GM23338 (cell line): ENCODE data around the gene OR56B1. TPM values are rescaled to one million over a fixed set of nuclear protein-coding genes. Genes with fewer than 3 reads are reported as not detected.

Source experiments
- ATAC-seq: fragments of 200-7000 bp; cut with Tn5 transposase; 3 replicates; pipeline ENCODE4 v1.9.1; 2020
- DNase-seq: peaks from one replicate; pipeline ENCODE4 v3.0.0-alpha.2; 2015; ENCODE audit warnings: low spot score
- H2AFZ ChIP-seq: fragments of 200-600 bp; sonication (generic); 2 replicates; pipeline ENCODE4 v1.8.0; 2016; ENCODE audit warnings: antibody characterized with exemption, mild to moderate bottlenecking, moderate library complexity
- H3F3A ChIP-seq: fragments of 200-600 bp; sonication (generic); replicated peaks from 2 replicates; pipeline ENCODE4 v1.8.0; 2017; ENCODE audit warnings: antibody characterized with exemption, mixed run types, low read depth
- H3K27ac ChIP-seq: fragments of 200-600 bp; sonication (generic); 2 replicates; pipeline ENCODE4 v1.6.1; 2016; ENCODE audit warnings: low read depth
- H3K27me3 ChIP-seq: fragments of 200-600 bp; sonication (generic); 2 replicates; pipeline ENCODE4 v1.8.0; 2016; ENCODE audit warnings: mild to moderate bottlenecking, mixed run types, moderate library complexity; ENCODE audit not compliant: insufficient read depth
- H3K36me3 ChIP-seq: fragments of 200-600 bp; sonication (generic); 2 replicates; pipeline ENCODE4 v1.8.0; 2016; ENCODE audit warnings: mild to moderate bottlenecking; ENCODE audit not compliant: insufficient read depth
- H3K4me1 ChIP-seq: fragments of 200-600 bp; sonication (generic); 2 replicates; pipeline ENCODE4 v1.8.0; 2016; ENCODE audit warnings: mild to moderate bottlenecking, moderate library complexity; ENCODE audit not compliant: insufficient read depth
- H3K4me2 ChIP-seq: fragments of 200-600 bp; sonication (generic); 2 replicates; pipeline ENCODE4 v1.7.1; 2017; ENCODE audit warnings: mixed run types
- H3K4me3 ChIP-seq: fragments of 200-600 bp; sonication (generic); 2 replicates; pipeline ENCODE4 v1.6.1; 2016; ENCODE audit warnings: mixed run types
- H3K79me2 ChIP-seq: fragments of 200-600 bp; sonication (generic); replicated peaks from 2 replicates; pipeline ENCODE4 v1.8.0; 2017; ENCODE audit warnings: mild to moderate bottlenecking; ENCODE audit not compliant: insufficient read depth
- H3K9me2 ChIP-seq: fragments of 200-600 bp; sonication (generic); 2 replicates; pipeline ENCODE4 v1.8.0; 2017; ENCODE audit not compliant: insufficient read depth
- H4K20me1 ChIP-seq: fragments of 200-600 bp; sonication (generic); replicated peaks from 2 replicates; pipeline ENCODE4 v1.8.0; 2017; ENCODE audit warnings: mild to moderate bottlenecking; ENCODE audit not compliant: insufficient read depth
- H3K27ac Mint-ChIP-seq: 2 replicates; pipeline ENCODE4 v1.8.0; 2020; ENCODE audit warnings: inconsistent platforms, mild to moderate bottlenecking, moderate library complexity, mixed read lengths
- H3K27me3 Mint-ChIP-seq: 3 replicates; pipeline ENCODE4 v1.8.0; 2022; ENCODE audit warnings: low read depth, mild to moderate bottlenecking, moderate library complexity, mixed read lengths, inconsistent platforms; ENCODE audit not compliant: insufficient read depth, poor library complexity
- H3K36me3 Mint-ChIP-seq: 3 replicates; pipeline ENCODE4 v1.8.0; 2021; ENCODE audit warnings: low read depth, mild to moderate bottlenecking, inconsistent platforms, moderate library complexity, mixed read lengths
- H3K4me1 Mint-ChIP-seq: 3 replicates; pipeline ENCODE4 v1.8.0; 2020; ENCODE audit warnings: mild to moderate bottlenecking, inconsistent platforms, mixed read lengths
- H3K4me3 Mint-ChIP-seq: 3 replicates; pipeline ENCODE4 v1.8.0; 2021; ENCODE audit warnings: moderate library complexity, mild to moderate bottlenecking, inconsistent platforms, mixed read lengths
- H3K9me3 Mint-ChIP-seq: 3 replicates; pipeline ENCODE4 v1.8.0; 2020; ENCODE audit warnings: moderate library complexity, mild to moderate bottlenecking, inconsistent platforms, mixed read lengths
- CREB1 ChIP-seq: fragments of 250-450 bp; sonication (Bioruptor Pico); IDR thresholded peaks from 2 replicates; pipeline ENCODE4 v1.5.0; 2020; ENCODE audit warnings: low read depth, mild to moderate bottlenecking, moderate library complexity
- EZH2 ChIP-seq: fragments of 200-600 bp; sonication (generic); IDR thresholded peaks from one replicate; pipeline ENCODE4 v1.8.0; 2017; ENCODE audit warnings: antibody characterized with exemption, mild to moderate bottlenecking, low read depth; ENCODE audit not compliant: unreplicated experiment
- EZH2phosphoT487 ChIP-seq: fragments of 200-600 bp; sonication (generic); IDR thresholded peaks from one replicate; pipeline ENCODE4 v1.8.1; 2018; ENCODE audit warnings: antibody characterized with exemption; ENCODE audit not compliant: unreplicated experiment
- JUNB ChIP-seq: IDR thresholded peaks from one replicate; pipeline ENCODE4 v1.6.1; 2016; ENCODE audit warnings: antibody characterized with exemption; ENCODE audit not compliant: unreplicated experiment
- NANOG ChIP-seq: IDR thresholded peaks from 2 replicates; pipeline ENCODE4 v1.6.1; 2016; ENCODE audit warnings: antibody characterized with exemption, borderline replicate concordance
- POLR2AphosphoS5 ChIP-seq: IDR thresholded peaks from 2 replicates; pipeline ENCODE4 v1.6.1; 2016; ENCODE audit warnings: antibody characterized with exemption, low read depth
- STAT1 ChIP-seq: IDR thresholded peaks from one replicate; pipeline ENCODE4 v1.6.1; 2016; ENCODE audit warnings: antibody characterized with exemption; ENCODE audit not compliant: unreplicated experiment
- ZNF114 ChIP-seq: fragments of 250-450 bp; sonication (Bioruptor Pico); IDR thresholded peaks from 2 replicates; pipeline ENCODE4 v1.5.0; 2020; ENCODE audit warnings: mild to moderate bottlenecking, moderate library complexity
- ZNF331 ChIP-seq: fragments of 250-450 bp; sonication (Bioruptor Pico); IDR thresholded peaks from 2 replicates; pipeline ENCODE4 v1.5.0; 2020; ENCODE audit warnings: low read depth, mild to moderate bottlenecking, moderate library complexity
- polyA plus RNA-seq: library from polyadenylated mRNA; unstranded; fragments of >200 nt; fragmentation: Nextera tagmentation; extraction: Ambion mirVana; gene quantifications from 2 replicates; pipeline ENCODE4 v1.2.1, GENCODE V29; 2016
- total RNA-seq: library from RNA; depleted of rRNA; stranded (reverse); fragments of >200 nt; shearing (Covaris generic); gene quantifications from 2 replicates; pipeline ENCODE4 v1.2.3, GENCODE V29; 2014
- TF ChIP-seq, protein P1 (sequence below): fragments of 250-450 bp; sonication (Bioruptor Pico); IDR thresholded peaks from 2 replicates; pipeline ENCODE4 v1.5.0; 2020; ENCODE audit warnings: mild to moderate bottlenecking, moderate library complexity
- TF ChIP-seq, protein P2 (sequence below), 2 experiments: fragments of 200-600 bp in 1 of 2; sonication (generic) in 1 of 2; conservative IDR thresholded peaks; 2 replicates each; pipeline versions ENCODE4 v1.5.1 to v1.6.1; 2016 to 2017; ENCODE audit warnings: antibody characterized with exemption in 2 of 2, low read depth in 2 of 2, mild to moderate bottlenecking in 2 of 2, moderate library complexity in 1 of 2
- TF ChIP-seq, protein P3 (sequence below): IDR thresholded peaks from one replicate; pipeline ENCODE4 v1.6.1; 2018; ENCODE audit warnings: antibody characterized with exemption; ENCODE audit not compliant: unreplicated experiment
- TF ChIP-seq, protein P4 (sequence below): IDR thresholded peaks from 2 replicates; pipeline ENCODE4 v1.6.1; 2016; ENCODE audit warnings: antibody characterized with exemption

OR56B1 gene
- total and polyA plus RNA-seq, 2 experiments from 2014 or later: 0.28 TPM; not detected in 1

DNA sequence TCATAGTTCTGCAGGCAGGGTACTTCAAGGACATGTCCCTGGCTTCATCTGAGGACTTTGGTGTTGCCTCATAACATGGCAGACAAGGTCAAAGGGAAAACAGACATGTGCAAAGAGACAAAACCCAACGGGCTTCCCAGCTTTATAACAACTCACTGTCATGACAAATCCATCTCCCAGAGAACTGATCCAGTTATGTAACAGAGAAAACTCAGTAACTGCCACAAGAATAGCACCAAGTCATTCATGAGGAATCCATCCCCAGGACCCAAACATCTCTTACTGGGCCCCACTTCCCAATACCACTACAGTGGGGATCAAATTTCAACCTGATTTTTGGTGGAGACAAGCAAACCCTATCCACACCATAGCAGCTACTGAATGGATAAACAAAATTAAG lies 30.8 kb downstream of the OR56B1 start (continued):
- no peak for TF ChIP-seq JUNB
- TF ChIP-seq NANOG: no peak
- no peak for TF ChIP-seq ZNF331 (CRISPR knock-in tag)
- no peak for TF ChIP-seq ZNF114 (CRISPR knock-in tag)

DNA sequence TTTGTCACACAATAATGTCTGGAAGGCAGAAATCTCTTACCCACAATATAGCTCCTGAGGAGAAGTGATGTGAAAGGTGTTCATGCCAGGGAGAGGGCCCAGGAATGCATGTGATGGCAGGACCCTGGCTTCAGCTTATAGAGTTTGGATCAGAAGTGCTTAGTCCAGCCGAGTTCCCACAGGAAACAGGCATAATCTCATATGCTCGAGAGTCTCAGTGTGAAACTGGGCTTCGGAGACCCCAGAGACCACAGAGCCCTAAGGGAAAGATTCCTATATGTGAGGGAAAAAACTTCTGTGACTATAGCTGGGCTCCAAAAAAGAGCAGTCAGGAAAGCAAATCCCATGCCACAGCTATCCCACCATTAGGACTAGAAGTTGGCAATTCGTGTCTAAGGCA lies 47.0 kb downstream of the OR56B1 start, which contains the start of gene OR52N5:
Gene OR52N5 (minus strand): TSS at position 101 of the 400 bp plus-strand sequence. CDS start 4,721 bp downstream, outside the sequence.
- H3K27ac Mint-ChIP-seq: no peak within 1 kb of the TSS

More for the DNA sequence above, 47.0 kb downstream of the OR56B1 start, which contains the start of gene OR52N5:
- Histone ChIP-seq H3K27me3 (no peaks in the 10 kb centered on the region), H3K9me2 (no peaks in the 10 kb centered on the region), H4K20me1 (no peaks in the 10 kb centered on the region), H3K79me2 (no peaks in the 10 kb centered on the region), H2AFZ (no peak within 1 kb of the TSS), H3K36me3 (no peaks in the 10 kb centered on the region), H3K4me1 (no peaks in the 10 kb centered on the region), H3K4me3 (no peak within 1 kb of the TSS), H3K27ac (no peak within 1 kb of the TSS), H3F3A (no peaks in the 10 kb centered on the region), H3K4me2 (no peak within 1 kb of the TSS)
- H3K9me3 Mint-ChIP-seq: no peaks in the 10 kb centered on the region
- ATAC-seq (no peak), DNase-seq (no peak)
- no peak within 1 kb of the TSS for H3K4me3 Mint-ChIP-seq
- no peak for TF ChIP-seq CREB1
- TF ChIP-seq, protein P1, sequence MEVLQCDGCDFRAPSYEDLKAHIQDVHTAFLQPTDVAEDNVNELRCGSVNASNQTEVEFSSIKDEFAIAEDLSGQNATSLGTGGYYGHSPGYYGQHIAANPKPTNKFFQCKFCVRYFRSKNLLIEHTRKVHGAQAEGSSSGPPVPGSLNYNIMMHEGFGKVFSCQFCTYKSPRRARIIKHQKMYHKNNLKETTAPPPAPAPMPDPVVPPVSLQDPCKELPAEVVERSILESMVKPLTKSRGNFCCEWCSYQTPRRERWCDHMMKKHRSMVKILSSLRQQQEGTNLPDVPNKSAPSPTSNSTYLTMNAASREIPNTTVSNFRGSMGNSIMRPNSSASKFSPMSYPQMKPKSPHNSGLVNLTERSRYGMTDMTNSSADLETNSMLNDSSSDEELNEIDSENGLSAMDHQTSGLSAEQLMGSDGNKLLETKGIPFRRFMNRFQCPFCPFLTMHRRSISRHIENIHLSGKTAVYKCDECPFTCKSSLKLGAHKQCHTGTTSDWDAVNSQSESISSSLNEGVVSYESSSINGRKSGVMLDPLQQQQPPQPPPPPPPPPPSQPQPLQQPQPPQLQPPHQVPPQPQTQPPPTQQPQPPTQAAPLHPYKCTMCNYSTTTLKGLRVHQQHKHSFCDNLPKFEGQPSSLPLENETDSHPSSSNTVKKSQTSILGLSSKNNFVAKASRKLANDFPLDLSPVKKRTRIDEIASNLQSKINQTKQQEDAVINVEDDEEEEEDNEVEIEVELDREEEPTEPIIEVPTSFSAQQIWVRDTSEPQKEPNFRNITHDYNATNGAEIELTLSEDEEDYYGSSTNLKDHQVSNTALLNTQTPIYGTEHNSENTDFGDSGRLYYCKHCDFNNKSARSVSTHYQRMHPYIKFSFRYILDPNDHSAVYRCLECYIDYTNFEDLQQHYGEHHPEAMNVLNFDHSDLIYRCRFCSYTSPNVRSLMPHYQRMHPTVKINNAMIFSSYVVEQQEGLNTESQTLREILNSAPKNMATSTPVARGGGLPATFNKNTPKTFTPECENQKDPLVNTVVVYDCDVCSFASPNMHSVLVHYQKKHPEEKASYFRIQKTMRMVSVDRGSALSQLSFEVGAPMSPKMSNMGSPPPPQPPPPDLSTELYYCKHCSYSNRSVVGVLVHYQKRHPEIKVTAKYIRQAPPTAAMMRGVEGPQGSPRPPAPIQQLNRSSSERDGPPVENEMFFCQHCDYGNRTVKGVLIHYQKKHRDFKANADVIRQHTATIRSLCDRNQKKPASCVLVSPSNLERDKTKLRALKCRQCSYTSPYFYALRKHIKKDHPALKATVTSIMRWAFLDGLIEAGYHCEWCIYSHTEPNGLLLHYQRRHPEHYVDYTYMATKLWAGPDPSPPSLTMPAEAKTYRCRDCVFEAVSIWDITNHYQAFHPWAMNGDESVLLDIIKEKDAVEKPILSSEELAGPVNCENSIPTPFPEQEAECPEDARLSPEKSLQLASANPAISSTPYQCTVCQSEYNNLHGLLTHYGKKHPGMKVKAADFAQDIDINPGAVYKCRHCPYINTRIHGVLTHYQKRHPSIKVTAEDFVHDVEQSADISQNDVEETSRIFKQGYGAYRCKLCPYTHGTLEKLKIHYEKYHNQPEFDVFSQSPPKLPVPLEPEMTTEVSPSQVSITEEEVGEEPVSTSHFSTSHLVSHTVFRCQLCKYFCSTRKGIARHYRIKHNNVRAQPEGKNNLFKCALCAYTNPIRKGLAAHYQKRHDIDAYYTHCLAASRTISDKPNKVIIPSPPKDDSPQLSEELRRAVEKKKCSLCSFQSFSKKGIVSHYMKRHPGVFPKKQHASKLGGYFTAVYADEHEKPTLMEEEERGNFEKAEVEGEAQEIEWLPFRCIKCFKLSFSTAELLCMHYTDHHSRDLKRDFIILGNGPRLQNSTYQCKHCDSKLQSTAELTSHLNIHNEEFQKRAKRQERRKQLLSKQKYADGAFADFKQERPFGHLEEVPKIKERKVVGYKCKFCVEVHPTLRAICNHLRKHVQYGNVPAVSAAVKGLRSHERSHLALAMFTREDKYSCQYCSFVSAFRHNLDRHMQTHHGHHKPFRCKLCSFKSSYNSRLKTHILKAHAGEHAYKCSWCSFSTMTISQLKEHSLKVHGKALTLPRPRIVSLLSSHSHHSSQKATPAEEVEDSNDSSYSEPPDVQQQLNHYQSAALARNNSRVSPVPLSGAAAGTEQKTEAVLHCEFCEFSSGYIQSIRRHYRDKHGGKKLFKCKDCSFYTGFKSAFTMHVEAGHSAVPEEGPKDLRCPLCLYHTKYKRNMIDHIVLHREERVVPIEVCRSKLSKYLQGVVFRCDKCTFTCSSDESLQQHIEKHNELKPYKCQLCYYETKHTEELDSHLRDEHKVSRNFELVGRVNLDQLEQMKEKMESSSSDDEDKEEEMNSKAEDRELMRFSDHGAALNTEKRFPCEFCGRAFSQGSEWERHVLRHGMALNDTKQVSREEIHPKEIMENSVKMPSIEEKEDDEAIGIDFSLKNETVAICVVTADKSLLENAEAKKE (CRISPR knock-in tag): no peak
- no peak for TF ChIP-seq ZNF114 (CRISPR knock-in tag)
- TF ChIP-seq, protein P2, sequence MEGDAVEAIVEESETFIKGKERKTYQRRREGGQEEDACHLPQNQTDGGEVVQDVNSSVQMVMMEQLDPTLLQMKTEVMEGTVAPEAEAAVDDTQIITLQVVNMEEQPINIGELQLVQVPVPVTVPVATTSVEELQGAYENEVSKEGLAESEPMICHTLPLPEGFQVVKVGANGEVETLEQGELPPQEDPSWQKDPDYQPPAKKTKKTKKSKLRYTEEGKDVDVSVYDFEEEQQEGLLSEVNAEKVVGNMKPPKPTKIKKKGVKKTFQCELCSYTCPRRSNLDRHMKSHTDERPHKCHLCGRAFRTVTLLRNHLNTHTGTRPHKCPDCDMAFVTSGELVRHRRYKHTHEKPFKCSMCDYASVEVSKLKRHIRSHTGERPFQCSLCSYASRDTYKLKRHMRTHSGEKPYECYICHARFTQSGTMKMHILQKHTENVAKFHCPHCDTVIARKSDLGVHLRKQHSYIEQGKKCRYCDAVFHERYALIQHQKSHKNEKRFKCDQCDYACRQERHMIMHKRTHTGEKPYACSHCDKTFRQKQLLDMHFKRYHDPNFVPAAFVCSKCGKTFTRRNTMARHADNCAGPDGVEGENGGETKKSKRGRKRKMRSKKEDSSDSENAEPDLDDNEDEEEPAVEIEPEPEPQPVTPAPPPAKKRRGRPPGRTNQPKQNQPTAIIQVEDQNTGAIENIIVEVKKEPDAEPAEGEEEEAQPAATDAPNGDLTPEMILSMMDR (conservative IDR thresholded peaks at IDR 0.05; ENCODE audit: low read depth in 2 of 2): no peak
- TF ChIP-seq, protein P3, sequence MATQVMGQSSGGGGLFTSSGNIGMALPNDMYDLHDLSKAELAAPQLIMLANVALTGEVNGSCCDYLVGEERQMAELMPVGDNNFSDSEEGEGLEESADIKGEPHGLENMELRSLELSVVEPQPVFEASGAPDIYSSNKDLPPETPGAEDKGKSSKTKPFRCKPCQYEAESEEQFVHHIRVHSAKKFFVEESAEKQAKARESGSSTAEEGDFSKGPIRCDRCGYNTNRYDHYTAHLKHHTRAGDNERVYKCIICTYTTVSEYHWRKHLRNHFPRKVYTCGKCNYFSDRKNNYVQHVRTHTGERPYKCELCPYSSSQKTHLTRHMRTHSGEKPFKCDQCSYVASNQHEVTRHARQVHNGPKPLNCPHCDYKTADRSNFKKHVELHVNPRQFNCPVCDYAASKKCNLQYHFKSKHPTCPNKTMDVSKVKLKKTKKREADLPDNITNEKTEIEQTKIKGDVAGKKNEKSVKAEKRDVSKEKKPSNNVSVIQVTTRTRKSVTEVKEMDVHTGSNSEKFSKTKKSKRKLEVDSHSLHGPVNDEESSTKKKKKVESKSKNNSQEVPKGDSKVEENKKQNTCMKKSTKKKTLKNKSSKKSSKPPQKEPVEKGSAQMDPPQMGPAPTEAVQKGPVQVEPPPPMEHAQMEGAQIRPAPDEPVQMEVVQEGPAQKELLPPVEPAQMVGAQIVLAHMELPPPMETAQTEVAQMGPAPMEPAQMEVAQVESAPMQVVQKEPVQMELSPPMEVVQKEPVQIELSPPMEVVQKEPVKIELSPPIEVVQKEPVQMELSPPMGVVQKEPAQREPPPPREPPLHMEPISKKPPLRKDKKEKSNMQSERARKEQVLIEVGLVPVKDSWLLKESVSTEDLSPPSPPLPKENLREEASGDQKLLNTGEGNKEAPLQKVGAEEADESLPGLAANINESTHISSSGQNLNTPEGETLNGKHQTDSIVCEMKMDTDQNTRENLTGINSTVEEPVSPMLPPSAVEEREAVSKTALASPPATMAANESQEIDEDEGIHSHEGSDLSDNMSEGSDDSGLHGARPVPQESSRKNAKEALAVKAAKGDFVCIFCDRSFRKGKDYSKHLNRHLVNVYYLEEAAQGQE: no peak
- no peak for TF ChIP-seq ZNF331 (CRISPR knock-in tag)
- no peak for TF ChIP-seq POLR2AphosphoS5
- no peak for TF ChIP-seq EZH2phosphoT487
- no peak for TF ChIP-seq EZH2
- TF ChIP-seq JUNB: no peak
- no peak for TF ChIP-seq STAT1
- TF ChIP-seq, protein P4, sequence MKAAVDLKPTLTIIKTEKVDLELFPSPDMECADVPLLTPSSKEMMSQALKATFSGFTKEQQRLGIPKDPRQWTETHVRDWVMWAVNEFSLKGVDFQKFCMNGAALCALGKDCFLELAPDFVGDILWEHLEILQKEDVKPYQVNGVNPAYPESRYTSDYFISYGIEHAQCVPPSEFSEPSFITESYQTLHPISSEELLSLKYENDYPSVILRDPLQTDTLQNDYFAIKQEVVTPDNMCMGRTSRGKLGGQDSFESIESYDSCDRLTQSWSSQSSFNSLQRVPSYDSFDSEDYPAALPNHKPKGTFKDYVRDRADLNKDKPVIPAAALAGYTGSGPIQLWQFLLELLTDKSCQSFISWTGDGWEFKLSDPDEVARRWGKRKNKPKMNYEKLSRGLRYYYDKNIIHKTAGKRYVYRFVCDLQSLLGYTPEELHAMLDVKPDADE: no peak
- no peak for TF ChIP-seq NANOG
- H3K27me3 Mint-ChIP-seq: no peaks in the 10 kb centered on the region
- H3K36me3 Mint-ChIP-seq: no peaks in the 10 kb centered on the region
- no peaks in the 10 kb centered on the region for H3K4me1 Mint-ChIP-seq
